Measurements from ENCODE around the gene MAL.

DNA sequence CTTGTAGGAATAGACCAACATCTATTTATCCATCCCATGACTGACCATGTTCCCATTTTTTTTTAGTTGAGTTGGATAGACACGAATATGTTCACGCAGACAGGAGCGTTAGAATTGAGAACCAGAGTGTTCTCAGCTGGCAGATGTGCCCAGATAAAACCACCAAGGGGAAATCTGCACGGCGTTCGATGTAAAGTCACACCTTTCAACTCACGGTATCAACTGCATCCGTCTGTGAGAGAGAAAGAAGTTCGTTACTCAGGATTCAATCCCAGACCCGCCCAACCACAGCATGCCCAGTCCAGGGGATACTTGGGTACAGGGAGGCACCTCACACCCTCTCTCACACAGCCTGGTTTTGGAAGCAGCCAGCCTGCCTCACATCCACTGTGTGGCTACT lies 26.1 kb downstream of the MAL start:
- TF ChIP-seq, protein P1, sequence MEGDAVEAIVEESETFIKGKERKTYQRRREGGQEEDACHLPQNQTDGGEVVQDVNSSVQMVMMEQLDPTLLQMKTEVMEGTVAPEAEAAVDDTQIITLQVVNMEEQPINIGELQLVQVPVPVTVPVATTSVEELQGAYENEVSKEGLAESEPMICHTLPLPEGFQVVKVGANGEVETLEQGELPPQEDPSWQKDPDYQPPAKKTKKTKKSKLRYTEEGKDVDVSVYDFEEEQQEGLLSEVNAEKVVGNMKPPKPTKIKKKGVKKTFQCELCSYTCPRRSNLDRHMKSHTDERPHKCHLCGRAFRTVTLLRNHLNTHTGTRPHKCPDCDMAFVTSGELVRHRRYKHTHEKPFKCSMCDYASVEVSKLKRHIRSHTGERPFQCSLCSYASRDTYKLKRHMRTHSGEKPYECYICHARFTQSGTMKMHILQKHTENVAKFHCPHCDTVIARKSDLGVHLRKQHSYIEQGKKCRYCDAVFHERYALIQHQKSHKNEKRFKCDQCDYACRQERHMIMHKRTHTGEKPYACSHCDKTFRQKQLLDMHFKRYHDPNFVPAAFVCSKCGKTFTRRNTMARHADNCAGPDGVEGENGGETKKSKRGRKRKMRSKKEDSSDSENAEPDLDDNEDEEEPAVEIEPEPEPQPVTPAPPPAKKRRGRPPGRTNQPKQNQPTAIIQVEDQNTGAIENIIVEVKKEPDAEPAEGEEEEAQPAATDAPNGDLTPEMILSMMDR (conservative IDR thresholded peaks at IDR 0.05; ENCODE audit: low read depth, low read length), result no peak
- TF ChIP-seq MXI1 (IDR thresholded peaks at IDR 0.05; ENCODE audit: borderline replicate concordance, low read depth, low read length), result no peak
- no peak for TF ChIP-seq MAZ (IDR thresholded peaks at IDR 0.05; ENCODE audit: borderline replicate concordance, low read depth, low read length)
- no peak for TF ChIP-seq CEBPB (IDR thresholded peaks at IDR 0.05; ENCODE audit: low read depth, low read length)
- TF ChIP-seq POLR2A (IDR thresholded peaks at IDR 0.05; ENCODE audit: low read depth, low read length), result no peak
- TF ChIP-seq RAD21 (IDR thresholded peaks at IDR 0.05; ENCODE audit: low read length), result no peak
- TF ChIP-seq, protein P2, sequence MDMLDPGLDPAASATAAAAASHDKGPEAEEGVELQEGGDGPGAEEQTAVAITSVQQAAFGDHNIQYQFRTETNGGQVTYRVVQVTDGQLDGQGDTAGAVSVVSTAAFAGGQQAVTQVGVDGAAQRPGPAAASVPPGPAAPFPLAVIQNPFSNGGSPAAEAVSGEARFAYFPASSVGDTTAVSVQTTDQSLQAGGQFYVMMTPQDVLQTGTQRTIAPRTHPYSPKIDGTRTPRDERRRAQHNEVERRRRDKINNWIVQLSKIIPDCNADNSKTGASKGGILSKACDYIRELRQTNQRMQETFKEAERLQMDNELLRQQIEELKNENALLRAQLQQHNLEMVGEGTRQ (IDR thresholded peaks at IDR 0.05; ENCODE audit: low read depth, low read length), result no peak
- TF ChIP-seq RFX5 (IDR thresholded peaks at IDR 0.05; ENCODE audit: low read depth, low read length), result no peak
- TF ChIP-seq NFE2L2 (IDR thresholded peaks at IDR 0.05; ENCODE audit: low read depth, low read length), result no peak
- TF ChIP-seq SMC3 (IDR thresholded peaks at IDR 0.05; ENCODE audit: low read depth, low read length), result no peak
- TF ChIP-seq RCOR1 (IDR thresholded peaks at IDR 0.05; ENCODE audit: insufficient replicate concordance, low read length), result no peak
- TF ChIP-seq FOS (IDR thresholded peaks at IDR 0.05; ENCODE audit: low read depth, low read length), result no peak
- no peak for TF ChIP-seq BHLHE40 (IDR thresholded peaks at IDR 0.05; ENCODE audit: low read depth, low read length)

Measured in IMR-90 (cell line).